Stimulated activated CD8-positive, alpha-beta memory T cell treated with anti-CD3 and anti-CD28 coated beads, Interleukin-7, amount 100 ng/mL, for 4 hours (primary cell): ENCODE measurements around the gene DPCD.
"Not testable (repeated sequence)": the region's sequence is repeated elsewhere in the genome, so short reads cannot be mapped to it uniquely, and the experiment has no call there.

Experiments
- DNase-seq, 2 donors: peaks; one replicate each; pipeline ENCODE4 v3.0.0-alpha.2; 2020; ENCODE audit warnings: low read depth in 2 of 2

Gene DPCD

DNA sequence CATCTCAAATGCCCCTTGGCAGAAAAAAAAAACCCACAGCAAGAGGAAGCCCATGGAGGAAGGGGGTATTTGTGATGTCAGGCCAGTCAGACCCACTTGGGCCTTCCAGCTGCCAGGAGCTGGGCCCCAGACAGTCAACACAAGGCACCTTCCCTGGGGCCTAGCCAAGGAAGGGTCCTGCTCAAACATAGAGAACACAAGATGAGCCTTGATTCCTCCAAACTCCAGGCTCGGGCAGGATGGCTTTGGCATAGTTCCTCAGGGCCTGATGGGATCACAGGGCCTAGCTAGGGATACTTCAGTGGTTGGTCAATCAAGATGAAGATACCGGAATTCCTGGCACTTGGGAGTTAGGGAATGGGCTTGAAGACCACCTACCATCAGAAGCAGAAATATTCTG lies 30.8 kb downstream of the DPCD start:
- no peak for DNase-seq

DNA sequence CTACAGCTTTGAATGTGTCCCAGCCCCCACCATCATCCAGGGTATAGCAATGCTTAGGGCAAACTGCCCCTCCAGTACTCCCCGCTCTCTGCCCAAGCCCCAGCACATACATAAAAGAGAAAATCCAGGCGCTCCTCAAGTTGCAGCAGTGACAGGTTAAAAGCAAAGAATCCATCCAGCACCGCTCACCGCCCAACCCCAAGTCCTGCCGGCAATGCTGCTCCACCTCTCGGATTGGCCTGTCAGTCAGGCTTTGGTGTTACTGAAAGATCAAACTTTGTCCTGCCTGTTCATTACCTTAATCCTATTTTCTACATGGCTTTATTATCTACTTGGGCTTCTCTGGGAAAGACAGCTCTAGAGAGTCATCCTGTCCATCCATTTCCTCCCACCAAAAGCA lies 31.9 kb downstream of the DPCD start:
- DNase-seq, result no peak

DNA sequence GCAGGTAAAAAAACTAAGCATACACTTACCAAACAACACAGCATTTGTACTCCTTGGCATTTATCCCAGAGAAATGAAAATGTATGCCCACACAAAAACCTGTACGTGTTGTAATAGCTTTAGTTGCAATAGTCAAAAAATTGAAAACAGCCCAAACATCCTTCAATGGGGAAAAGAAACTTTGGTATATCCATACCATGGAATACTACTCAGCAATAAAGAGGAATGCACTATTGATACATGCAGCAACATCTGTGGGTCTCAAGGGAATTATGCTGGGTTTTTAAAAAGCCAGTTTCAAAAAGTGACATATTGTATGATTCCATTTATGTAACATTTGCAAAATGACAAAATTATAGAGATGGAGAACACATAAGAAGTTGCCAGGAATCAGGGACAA lies 35.4 kb downstream of the DPCD start:
- DNase-seq, result no peak

DNA sequence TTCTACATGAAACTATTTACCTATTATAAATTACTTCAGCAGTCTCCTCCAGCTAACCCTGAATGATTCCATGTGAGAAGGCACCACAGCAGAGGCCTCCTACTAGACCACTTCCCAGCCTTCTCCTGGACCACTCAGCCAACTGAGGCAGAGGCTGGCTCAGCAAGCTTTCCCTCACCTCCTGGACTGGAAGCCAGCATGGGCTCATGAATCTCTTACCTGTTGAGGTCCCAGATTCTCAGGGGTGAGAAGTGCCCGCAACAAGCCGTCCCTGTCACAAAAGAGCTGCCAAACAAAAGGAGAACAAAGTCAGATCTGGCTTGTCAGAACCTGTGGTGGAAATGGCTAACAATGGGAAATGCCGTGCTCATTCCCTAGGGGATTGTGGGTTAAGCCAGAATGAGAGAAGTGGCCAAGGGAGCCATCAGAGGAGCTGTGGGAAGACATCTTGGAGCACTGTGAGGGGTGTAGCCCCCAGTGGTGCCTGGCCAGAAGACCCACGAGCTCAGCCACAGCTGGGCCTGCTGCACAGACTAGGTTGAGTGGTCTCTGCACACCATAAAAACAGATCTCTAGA lies 36.5 kb downstream of the DPCD start:
- no peak for DNase-seq

DNA sequence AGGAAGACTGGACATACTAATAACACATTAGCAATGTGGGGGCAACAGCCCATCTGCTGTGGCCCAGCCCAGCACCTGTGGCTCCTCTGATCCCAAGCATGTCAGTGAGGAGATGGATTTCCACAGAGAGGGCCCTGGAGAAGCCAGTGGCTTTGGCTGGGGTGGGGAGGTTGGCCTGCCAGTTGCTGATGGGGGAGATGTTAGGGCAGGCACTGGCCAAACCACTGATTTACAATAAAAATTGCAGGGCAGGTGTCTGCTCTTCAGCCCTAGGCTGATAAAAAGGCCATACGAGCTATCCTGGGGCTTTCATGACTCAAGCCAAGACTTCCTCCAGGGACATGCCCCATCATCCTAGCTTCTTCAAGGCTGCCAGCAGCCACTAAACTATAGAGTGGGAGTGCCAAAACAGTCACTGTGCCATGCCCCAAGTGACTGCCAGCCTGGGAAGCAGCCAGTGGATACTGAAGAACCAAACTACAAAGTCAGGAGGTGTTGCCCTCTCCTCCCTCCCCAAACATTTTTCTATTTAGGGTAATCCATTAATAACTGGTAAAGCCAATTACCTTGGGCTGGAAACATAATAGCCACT lies 37.8 kb downstream of the DPCD start:
- no peak for DNase-seq

DNA sequence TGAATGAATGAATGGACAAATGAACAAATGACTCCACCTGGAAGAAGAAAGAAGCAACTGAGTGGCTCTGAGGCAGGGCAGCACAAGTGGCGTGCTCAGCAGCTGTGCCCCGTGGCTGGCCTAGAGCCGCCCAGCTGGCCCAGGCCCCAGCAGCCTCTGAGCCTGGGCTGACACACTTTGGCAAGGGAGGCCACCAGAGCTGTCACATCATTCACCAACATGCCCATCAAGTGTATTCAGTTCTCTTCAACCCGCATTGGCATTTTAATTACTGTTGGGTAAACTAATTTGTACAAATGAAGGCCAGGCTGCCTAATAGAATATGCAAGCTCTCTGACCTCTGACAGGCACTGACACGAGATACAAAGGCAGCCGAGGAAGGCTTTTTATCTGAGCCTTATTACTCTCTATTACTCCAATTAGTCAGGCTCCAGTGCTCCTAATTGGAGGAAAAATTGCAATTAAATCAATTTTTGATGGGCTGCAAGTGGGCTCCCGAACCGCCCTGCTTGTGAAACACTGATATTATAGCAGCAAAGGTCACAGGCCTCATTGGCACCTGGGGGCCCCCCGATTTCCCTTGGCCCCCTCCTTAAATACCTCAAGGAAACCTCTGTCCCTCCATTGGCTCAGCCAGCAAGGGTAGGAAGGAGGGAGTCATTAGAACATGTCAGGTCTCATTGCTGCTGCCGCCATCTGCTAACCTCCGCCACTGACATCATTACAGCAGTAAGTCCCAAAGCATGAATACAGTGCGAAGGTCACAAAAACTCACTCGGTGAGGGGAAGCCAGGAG lies 41.9 kb downstream of the DPCD start:
- no peak for DNase-seq

DNA sequence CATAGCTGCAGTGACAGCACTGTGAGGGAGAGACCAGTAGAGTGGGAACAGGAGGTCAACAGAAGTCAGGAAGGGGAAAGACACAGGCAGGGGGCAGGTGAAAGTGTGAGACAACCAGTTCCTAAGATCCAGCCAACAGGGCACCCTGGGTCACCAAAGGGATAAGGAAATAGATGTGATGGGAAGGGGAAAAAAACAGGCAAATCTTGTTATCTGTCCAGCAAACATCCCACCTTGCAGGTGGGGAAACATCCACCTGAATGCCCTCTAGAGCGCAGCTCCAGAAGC lies 42.5 kb downstream of the DPCD start:
- DNase-seq, result no peak

DNA sequence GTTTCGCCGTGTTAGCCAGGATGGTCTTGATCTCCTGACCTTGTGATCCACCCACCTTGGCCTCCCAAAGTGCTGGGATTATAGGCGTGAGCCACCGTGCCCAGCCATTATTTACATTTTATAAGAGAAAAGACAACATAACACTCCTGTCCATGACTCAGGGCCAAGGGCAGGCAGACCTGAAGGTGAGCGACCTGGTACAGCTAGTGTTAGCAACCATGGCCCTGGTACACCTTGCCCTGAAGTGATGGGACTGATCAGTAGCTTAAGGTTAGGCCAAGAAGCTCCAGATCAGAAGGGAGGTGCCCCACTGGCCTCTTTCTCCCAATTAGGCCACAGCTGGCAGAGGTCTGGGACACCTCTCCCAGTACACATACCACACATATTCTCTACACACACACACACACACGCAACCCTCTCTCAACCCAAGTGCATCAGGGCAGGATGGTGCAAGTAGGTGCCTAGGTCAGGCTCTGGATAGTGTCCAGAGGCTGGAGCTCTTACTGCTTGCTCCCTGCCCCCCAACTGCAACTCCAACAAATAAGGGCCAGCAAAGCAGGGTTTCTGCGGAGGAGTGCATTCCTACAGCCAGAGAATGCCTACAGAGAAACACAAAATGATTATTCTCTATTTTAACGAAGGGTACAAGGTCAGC lies 43.8 kb downstream of the DPCD start:
- DNase-seq, result no peak

DNA sequence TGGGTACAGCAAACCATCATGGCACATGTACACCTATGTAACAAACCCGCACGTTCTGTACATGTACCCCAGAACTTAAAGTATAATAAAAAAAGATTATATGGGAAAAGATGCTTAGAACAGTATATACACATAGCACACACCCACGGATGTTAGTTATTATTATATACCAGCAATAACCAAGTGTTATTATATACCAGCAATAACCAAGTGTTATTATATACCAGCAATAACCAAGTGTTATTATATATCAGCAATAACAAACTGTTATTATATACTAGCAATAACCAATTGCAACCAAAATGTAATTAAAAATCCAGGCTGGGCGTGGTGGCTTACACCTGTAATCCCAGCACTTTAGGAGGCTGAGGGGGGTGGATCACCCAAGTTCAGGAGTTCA lies 45.4 kb downstream of the DPCD start:
- DNase-seq, result not testable (repeated sequence)

DNA sequence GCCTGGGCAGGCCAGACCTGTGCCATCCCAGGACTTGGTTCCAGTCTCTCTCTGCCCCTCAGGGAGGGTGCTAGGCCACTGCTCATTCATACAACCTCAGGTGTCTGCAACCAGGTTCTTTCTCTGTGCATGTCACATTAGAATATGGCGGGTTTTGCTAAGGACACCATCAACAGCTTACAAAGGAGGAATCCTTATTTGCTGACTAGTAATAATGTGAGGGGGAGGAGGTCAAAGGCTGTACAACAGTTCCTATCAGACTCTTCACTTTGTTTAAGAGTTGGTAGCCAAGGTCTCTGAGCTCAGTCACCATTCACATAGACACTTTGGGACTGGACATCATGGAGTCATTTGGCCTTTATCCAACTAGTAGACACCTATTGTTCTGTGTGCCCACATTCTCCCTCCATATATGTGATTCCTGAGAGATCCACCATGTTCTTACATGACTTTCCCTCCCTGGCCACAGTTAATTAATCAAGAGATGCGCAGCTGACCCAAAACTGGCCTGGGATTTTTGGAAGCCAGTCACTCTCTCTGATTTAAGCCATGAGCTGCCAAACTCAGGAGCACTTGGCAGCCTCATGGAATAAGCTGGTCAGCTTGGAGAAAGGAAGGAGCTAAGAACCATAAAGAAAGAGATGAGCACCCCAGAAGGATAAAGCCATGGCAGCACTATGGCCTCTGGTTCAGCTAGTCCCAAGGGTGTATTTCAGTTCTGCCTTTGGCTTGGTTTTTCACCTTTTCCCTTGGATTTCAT lies 51.2 kb downstream of the DPCD start:
- DNase-seq, result no peak

DNA sequence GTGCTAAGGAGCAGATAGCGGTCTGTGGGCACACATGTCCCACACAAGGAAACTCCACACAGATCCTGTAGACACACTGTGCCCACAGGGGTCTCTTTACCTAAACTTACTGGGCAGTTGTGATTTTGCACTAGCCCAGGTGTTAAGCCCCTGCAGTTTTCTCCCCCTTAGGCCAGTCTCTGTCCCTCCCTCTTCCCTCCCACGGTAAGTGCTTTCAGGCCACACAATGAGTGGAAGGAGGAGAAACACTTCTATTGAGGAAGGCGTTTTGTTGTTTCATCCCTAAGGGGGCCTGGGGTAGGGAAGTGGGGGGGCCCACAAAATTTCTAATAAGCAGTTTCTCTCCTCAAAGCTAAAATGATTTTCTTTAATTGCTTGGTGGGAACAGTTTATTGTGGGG lies 55.4 kb downstream of the DPCD start:
- no peak for DNase-seq

DNA sequence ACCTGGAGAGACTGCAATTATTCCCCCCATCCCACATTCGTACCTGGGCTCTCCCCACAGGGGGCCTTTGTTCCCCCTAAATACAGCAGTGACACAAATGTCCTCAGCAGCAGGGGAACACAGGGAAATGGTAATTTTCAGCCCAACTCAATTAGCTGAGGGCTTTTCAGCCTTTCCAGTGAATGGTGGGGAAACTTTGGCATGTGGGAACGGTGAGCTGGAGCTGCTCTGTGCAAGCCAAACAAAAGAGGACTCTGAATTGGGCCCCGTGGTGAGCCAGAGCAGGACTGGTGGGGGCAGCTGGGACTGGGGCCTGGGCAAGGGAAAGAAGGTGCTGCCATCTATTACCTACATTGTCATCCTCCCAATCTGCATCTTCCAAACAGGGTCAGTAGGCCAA lies 55.9 kb downstream of the DPCD start:
- DNase-seq, result no peak

DNA sequence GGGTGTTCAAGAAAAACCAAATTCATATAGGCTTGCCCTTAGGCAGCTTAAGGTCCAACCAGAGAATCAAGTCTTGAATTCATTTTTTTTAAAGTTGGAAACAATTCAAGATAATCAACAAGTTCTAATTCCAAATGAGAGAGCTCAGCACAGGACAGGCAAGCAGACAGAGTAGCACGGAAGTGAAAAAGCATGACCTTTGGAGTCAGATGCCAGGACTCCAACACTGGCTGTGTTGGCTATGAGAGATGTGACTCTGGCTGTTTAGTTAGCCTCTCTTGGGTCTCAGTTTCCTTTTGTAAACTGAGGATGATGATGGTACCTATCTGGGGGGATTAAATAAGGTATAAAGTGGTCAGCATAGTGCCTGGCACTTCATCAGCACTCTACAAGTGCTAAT lies 57.5 kb downstream of the DPCD start:
- no peak for DNase-seq

DNA sequence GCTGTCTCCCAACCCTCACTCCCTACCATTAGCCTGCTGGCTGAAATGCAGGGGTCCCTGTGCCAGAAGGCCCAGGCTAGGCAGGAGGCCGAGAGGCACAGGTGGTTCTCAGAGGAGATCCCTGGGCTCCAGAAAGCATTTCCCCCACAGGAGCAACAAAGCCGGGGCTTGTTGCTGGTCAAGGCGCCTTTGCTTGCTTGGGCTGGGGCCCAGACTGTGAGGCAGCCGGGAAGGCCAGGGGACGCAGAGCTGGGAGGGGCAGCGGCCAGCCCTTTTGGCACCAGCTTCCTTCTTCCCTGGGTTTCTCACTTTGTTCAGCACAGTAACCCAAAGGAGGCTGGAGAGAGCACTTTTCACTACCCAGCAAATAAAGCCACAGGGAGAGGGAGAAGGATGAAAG lies 58.2 kb downstream of the DPCD start:
- DNase-seq, result no peak

DNA sequence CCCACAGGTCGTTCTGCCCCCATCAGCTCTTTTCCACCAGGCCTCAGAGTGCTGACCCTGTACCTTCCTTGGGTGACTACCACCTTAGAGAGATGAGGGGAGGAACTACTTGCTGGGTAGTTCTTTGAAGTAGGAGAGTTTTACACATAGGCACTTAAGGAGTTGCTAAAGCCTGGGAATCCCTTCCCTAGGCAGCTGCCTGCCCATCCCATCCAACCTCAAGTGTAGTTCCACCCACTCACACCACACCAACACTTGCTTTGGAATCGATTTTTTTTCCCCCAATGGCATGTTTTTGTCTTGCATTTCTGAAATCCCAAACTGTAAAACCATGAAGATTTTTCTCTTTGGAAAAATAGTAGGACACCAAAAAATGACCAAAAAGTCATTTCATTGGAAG lies 59.1 kb downstream of the DPCD start:
- no peak for DNase-seq

DNA sequence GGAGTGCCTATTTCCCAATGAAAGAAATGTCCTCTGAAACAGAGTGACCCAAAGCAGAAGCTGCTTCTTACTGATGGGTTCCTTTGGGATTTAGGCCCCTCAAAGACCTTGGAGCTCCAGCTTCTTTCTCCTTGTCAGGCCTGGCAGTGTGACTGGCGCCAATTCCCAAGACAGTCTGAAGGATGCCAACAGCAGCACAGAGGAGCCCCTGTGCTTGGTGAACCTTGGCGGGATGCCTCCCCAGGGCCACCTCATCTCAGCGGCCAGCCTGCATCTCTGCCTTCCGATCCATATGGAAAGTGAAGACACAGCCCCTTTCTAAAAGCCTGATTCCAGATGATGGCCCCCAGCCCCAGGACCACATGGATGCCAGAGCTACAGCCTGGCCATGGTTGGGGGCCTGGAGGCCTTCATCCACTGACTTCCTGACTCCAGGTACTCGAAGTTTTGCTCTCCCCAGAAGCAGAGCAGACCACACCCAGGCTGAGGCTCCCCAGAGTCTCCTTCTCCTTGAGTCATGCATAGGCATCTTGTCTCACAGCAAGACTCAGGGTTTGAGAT lies 61.5 kb downstream of the DPCD start:
- DNase-seq, result no peak

DNA sequence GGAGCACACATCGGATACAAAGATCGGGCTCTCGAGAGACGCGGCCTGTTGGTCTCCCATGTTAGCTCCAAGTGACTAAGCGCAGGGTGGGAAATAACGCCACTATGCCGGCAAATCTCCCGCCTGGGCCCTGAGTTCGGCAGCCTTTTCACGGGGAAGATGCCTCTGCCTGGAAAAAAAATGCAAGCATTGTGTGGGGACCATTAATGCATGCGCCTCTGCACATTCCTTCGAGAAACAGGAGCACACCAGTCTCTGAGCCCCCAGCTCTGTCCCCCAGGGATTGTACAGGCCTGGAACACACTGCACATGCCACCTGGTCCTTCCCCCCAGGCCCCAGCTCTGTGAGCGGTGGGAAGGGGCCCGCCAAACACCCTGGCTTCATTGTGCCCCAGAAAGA lies 62.7 kb downstream of the DPCD start:
- DNase-seq, result no peak

DNA sequence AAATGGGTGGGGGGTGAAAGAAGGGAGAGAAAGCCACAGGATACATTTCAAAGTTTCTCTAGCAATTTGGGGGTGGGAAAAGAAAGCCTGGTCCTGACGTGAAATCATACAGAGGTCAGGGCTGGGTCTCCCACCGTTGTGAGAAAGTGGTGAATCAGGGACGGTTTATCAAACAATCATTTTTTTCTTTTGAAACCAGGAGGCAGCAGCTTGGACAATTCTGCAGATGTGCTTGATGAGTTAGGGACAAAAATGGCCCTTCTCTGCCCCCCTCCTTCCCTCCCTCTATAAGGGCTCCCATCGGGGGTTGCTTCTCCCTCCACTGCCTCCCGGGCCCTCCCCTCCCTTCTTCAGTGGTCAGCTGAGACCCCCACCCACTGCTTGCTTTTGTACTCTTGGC lies 63.2 kb downstream of the DPCD start:
- DNase-seq, result no peak

DNA sequence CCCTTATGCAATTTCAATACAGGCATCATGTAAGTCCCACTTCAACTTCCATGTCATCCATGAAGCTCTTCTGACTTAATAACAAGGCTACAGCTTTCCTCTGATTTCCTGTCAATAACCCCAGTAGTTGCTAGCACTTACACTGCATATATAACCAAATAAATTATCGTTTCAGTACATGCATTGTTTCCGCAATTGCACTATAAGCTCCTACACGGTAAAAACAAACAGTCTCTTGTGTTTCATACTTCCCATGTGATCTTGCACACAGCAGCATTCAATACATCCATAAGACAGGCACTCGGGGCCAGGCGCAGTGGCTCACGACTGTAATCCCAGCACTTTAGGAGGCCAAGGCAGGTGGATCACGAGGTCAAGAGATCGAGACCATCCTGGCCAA lies 65.4 kb downstream of the DPCD start:
- DNase-seq, result no peak

DNA sequence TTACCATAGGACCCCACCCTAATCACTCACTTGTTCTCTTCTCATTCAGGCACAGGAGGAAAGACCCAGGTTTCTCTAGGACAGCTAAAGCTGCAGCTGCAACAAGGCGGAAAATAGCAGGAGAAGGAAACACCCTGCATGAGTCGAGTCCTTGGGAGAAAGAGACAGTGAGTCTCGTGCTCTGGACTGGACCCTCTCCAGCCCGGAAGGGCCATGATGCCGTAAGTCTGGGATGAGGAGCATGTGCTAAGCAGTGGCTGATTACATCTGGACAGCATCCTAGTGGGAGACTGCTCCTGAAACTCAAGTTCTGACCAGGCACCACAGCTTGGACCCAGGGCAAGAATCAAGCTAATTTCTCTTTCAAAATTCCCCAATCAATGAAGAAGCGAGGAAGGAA lies 67.4 kb downstream of the DPCD start:
- DNase-seq, result no peak

DNA sequence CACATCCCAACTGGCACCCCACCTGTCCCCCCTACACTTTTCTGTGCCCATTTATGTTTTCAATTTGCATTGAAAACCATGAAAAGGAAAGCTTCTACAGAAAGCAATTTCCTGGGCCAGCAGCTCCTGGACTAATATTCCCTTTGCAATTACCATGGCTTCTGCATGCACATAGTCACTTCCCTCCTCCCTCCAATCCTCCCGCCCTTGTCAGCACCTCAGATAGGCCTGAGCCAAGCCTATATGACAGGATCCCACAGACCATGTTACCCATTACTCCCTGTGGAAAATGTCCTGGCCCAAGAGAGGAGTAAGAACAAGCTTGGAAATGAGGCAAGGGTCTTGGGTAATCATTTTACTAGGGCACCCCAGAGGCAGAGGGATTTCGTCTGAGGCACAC lies 68.8 kb downstream of the DPCD start:
- no peak for DNase-seq

DNA sequence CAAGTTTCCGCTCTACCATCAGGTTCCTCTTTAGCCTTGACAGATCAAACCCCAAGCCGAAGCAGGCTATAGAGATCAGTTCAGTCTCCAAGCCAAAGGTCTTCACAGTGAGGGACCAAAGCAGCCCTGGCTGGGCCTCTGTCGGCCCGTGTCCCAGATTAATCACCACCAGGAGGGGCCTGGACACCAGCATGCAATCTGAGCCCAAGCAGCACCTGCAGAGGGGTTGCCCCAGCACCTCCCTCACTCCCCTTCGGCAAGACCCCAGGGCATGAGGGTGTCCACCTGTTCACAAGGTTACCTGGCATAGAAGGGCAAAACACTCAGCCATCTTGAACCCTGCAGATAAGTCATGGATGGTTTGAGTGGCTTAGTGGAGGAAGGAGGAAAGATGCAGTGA lies 70.9 kb downstream of the DPCD start:
- DNase-seq, result no peak
